Omental fat pad (tissue), 4 donors: ENCODE measurements around the gene MISP. TPM values are rescaled to one million over a fixed set of nuclear protein-coding genes. Genes with fewer than 3 reads are reported as not detected.
"Not testable (repeated sequence)": the region's sequence is repeated elsewhere in the genome, so short reads cannot be mapped to it uniquely, and the experiment has no call there.

Source experiments
- ATAC-seq: fragments of 150-250 bp; one replicate; pipeline ENCODE4 v1.9.1; 2016; ENCODE audit warnings: mild to moderate bottlenecking, moderate library complexity; ENCODE audit not compliant: low FRiP score
- DNase-seq: peaks from one replicate; pipeline ENCODE4 v3.0.0-alpha.2; 2019; ENCODE audit warnings: low spot score
- total RNA-seq, 4 donors: library from RNA; depleted of rRNA; stranded (reverse); fragments of >200 nt; gene quantifications; one replicate each; pipeline ENCODE4 v1.1.0, GENCODE V29; 2016
- TF ChIP-seq, protein P1 (sequence below), 3 donors: fragments of 450-650 bp; IDR thresholded peaks; one replicate each; pipeline ENCODE4 v1.5.1; 2016 to 2017; ENCODE audit warnings: antibody characterized with exemption in 3 of 3, mild to moderate bottlenecking in 3 of 3, moderate library complexity in 2 of 3

Gene MISP
- total RNA-seq, 4 donors from 2014 or later: 1.4 to 9.6 (median 3.2) TPM; not detected in 1

DNA sequence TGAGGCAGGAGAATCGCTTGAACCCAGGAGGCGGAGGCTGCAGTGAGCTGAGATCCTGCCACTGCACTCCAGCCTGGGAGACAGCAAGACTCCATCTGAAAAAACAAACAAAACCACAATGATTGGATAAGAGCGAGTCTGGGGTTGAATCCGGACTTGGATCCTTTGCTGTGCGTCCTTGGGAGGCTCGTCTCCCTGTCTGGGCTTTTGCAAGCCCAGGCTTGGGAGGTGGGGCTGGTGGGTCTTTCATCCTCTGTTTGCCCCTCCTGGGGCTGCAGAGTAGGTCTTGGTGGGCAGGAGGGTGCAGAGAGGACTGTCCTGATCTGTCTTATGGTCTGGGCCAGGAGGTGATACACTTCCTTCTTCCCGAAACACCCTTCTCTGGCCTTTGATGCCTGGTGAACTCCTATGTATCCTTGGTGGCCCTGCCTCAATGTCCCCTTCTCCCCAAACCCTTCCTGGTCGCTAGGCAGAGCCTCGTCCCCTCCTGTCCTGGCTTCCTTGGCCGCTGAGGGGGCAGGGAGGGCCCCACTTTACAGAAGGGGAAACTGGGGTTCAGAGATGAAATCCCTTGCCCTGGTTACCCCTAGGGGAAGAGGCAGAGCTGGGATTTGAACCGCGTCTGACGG is 25.3 kb upstream of the MISP start:
- ATAC-seq (no peak), DNase-seq (no peak)
- TF ChIP-seq, protein P1, sequence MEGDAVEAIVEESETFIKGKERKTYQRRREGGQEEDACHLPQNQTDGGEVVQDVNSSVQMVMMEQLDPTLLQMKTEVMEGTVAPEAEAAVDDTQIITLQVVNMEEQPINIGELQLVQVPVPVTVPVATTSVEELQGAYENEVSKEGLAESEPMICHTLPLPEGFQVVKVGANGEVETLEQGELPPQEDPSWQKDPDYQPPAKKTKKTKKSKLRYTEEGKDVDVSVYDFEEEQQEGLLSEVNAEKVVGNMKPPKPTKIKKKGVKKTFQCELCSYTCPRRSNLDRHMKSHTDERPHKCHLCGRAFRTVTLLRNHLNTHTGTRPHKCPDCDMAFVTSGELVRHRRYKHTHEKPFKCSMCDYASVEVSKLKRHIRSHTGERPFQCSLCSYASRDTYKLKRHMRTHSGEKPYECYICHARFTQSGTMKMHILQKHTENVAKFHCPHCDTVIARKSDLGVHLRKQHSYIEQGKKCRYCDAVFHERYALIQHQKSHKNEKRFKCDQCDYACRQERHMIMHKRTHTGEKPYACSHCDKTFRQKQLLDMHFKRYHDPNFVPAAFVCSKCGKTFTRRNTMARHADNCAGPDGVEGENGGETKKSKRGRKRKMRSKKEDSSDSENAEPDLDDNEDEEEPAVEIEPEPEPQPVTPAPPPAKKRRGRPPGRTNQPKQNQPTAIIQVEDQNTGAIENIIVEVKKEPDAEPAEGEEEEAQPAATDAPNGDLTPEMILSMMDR (IDR thresholded peaks at IDR 0.05): no peak

DNA sequence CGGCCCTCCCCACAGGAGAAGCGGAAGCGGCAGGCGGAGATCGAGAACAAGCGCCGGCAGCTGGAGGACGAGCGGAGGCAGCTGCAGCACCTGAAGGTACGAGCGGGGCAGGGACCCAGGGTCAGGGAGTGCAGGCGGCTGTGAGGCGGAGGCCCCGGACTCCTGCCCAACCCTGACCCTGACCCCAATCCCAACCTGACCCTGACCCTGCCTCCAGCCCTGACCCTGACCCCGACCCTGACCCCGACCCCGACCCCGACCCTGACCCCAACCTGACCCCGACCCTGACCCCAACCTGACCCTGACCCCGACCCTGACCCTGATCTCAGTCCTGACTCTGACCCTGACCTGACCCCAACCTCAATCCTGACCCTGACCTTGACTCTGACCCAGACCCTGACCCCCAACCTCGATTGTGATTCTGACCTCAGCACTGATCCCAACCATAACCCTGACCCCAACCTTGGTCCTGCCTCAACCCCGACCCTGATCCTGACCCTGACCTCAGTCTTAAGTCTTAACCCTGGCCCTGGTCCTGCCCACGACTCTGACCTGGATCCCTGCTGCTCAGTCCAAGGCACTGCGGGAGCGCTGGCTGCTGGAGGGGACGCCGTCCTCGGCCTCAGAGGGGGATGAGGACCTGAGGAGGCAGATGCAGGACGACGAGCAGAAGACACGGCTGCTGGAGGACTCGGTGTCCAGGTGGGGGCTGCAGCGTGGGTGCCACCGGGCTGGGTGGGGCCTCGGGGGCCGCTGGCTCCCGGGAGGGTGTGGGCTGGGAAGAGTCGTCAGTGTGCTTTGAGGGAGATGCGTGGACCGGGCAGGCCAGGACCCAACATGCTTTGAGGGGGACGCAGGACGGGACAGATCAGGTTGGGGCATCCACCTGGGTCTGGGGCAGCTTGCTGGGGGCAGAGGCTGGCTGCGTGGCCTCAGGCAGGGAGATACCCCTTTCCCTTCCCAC is 23.6 kb upstream of the MISP start:
- ATAC-seq (no peak), DNase-seq (no peak)
- TF ChIP-seq, protein P1 (IDR thresholded peaks at IDR 0.05): no peak

DNA sequence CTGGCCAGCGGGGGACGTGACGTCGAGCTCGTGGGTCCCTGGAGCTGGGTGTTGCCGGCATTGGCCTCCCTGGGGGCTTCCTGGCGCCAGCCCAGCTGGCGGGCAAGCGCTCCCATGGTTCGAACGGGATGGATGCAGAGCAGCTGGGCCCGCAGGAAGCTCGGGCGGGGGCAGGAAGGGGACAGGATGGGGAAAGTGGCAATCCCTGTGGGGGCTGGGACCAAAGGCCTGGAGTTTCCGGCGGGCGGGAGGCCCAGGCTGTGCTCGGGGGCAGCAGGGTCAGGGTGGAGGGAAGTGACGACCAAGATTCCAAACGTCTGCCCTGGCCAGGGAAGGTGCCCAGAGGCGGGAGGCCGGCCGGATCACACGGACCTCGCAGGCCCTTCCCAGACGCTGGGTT is 22.9 kb upstream of the MISP start:
- TF ChIP-seq, protein P1 (IDR thresholded peaks at IDR 0.05): no peak
- no peak for DNase-seq
- ATAC-seq: no peak

DNA sequence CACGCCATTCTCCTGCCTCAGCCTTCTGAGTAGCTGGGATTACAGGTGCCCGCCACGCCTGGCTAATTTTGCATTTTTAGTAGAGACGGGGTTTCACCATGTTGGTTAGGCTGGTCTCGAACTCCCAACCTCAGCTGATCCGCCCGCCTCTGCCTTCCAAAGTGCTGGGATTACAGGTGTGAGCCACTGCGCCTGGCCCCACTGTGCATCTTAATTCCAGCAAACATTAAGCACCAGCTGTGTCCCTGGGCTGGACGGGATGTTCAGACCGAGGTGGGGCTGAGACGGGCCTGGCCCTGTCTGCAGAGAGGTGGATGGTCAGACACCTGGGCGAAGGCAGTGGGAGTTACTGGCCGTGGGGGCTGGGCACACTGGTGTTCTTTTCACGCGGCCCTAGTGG is 21.3 kb upstream of the MISP start:
- not testable (repeated sequence) for ATAC-seq, DNase-seq

DNA sequence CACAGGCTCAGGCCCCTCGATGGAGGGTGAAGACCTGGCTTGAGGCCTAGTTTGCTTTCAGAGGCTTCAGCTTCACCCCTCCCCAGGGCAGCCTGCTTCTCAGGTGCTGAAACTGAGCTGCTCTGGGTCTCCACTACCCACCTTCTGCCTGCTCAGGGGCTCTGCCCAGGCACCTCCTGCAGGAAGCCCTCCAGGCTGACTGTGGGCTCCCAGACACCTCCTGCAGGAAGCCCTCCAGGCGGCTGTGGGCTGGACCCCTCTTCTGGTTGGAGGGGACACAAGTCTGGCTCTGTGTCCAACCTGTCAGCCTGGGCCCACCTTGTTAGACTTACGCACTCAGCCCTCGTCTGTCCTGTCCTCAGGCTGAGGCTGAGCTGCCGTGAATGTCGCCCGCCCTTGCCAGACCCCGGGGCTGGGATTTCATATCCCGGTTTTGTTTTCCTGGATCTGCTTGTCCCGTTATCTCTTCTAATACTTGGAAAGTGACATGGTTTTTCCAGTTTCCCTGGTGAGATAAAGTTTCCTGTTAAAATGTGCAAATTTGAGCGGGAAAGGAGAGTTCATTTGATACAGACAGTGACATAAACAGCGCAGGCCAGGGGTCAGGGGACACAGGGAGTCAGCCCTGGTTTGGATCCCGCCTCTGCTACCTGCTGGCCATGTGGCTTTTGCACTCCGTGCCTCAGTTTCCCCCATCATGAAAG is 20.8 kb upstream of the MISP start:
- TF ChIP-seq, protein P1 (IDR thresholded peaks at IDR 0.05): no peak
- ATAC-seq (no peak), DNase-seq (no peak)

DNA sequence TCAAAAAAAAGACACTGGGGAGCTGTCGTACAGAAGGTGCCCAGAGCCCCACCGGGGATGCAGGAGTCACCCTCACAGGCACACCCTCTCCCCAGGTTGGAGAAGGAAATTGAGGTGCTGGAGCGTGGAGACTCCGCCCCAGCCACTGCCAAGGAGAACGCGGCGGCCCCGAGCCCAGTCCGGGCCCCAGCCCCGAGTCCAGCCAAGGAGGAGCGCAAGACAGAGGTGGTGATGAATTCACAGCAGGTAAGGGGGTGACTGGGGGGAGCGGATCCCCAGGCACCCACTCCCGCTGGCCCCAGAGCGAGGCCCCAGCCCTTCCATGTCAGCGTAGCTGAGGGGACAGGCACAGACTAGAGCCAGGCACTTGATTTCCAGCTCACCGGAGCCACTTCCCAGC is 19.9 kb upstream of the MISP start:
- ATAC-seq (no peak), DNase-seq (no peak)
- TF ChIP-seq, protein P1 (IDR thresholded peaks at IDR 0.05): no peak
